A549 (cell line): ENCODE results near the gene CD1B.
"Not testable (repeated sequence)": the region's sequence is repeated elsewhere in the genome, so short reads cannot be mapped to it uniquely, and the experiment has no call there.

Source experiments
- CTCF ChIP-seq: fragments of >200 bp; sonication (Bioruptor Twin); formaldehyde crosslinking; IDR thresholded peaks from 3 replicates; pipeline ENCODE4 v1.5.1; 2016
- JUN ChIP-seq, 2 experiments: fragments of >200 bp; sonication (Bioruptor Twin); formaldehyde crosslinking; IDR thresholded peaks; 2 replicates in 1 of 2; 3 replicates in 1 of 2; pipeline ENCODE4 v1.6.1; 2016 to 2017
- MYC ChIP-seq: IDR thresholded peaks from 2 replicates; pipeline ENCODE4 v1.6.1; 2012; ENCODE audit warnings: mild to moderate bottlenecking, inconsistent platforms, low read length, improper control_type of control experiment, borderline replicate concordance
- RAD21 ChIP-seq, 2 experiments: fragments of >200 bp in 1 of 2; sonication (Bioruptor Twin) in 1 of 2; formaldehyde crosslinking in 1 of 2; IDR thresholded peaks in 1 of 2; conservative IDR thresholded peaks in 1 of 2; 2 replicates in 1 of 2; 3 replicates in 1 of 2; pipeline ENCODE4 v1.6.1; 2012 to 2018; ENCODE audit warnings: inconsistent platforms in 1 of 2
- REST ChIP-seq: fragments of 200-600 bp; sonication (generic); IDR thresholded peaks from 2 replicates; pipeline ENCODE4 v1.6.1; 2016; ENCODE audit warnings: antibody characterized with exemption, mild to moderate bottlenecking, moderate library complexity
- SMC3 ChIP-seq: fragments of >200 bp; sonication (Bioruptor Twin); formaldehyde crosslinking; IDR thresholded peaks from 3 replicates; pipeline ENCODE4 v1.6.1; 2018; ENCODE audit warnings: inconsistent platforms

DNA sequence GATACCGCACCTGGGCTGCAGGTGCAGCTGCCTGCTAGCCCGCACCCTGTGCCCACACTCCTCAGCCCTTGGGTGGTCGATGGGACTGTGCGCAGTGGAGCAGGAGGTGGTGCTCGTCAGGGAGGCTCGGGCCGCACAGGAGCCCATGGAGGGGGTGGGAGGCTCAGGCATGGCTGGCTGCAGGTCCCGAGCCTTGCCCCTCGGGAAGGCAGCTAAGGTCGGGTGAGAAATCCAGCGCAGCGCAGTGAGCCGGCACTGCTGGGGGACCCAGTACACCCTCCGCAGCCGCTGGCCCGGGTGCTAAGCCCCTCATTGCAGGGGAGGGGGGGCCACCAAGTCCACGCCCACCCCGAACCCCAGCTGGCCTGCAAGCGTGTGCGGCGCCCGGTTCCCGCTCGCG lies 42.8 kb upstream of the CD1B start:
- TF ChIP-seq SMC3; CTCF; REST; RAD21 (conservative IDR thresholded peaks at IDR 0.05 in 1 of 2, IDR thresholded peaks at IDR 0.05 in 1 of 2); MYC; JUN (IDR thresholded peaks at IDR 0.05): not testable (repeated sequence)
